IMR-90 (cell line): ENCODE measurements around the gene GCC2. TPM values are rescaled to one million over a fixed set of nuclear protein-coding genes. Genes with fewer than 3 reads are reported as not detected.

Experiments used
- ATAC-seq: fragments of 200-7000 bp; cut with Tn5 transposase; 2 replicates; pipeline ENCODE4 v1.9.1; 2020; ENCODE audit warnings: low read depth, mild to moderate bottlenecking, moderate library complexity
- BruUV-seq: library from RNA; stranded (reverse); fragments of 400-500 nt; replicated peaks from 2 replicates; lab custom pipeline; 2021; lab: Mats Ljungman, UMichigan
- CTCF ChIA-PET: fragments of 300-600 bp; formaldehyde crosslinking; extraction: SDS; loops from one replicate; lab custom pipeline; 2021; ENCODE audit warnings: antibody characterized with exemption; lab: Yijun Ruan, JAX
- POLR2A ChIA-PET: fragments of 300-600 bp; sonication (Branson Sonifier 250); formaldehyde crosslinking; loops from one replicate; lab custom pipeline; 2022; ENCODE audit warnings: antibody characterized with exemption; ENCODE audit not compliant: unreplicated experiment; lab: Charles Lee
- DNase-seq: peaks from one replicate; pipeline ENCODE4 v3.0.0; 2013
- H2AFZ ChIP-seq: replicated peaks from 2 replicates; pipeline ENCODE3; 2013; ENCODE audit warnings: low read length, mild to moderate bottlenecking; ENCODE audit not compliant: poor library complexity
- H2AK5ac ChIP-seq: 2 replicates; pipeline ENCODE4 v1.6.1; 2013; ENCODE audit warnings: low read depth, low read length, inconsistent platforms
- H2AK9ac ChIP-seq: replicated peaks from 2 replicates; pipeline ENCODE3; 2013; ENCODE audit warnings: mild to moderate bottlenecking, low read depth, low read length, moderate library complexity; ENCODE audit not compliant: poor library complexity
- H2BK120ac ChIP-seq: 2 replicates; pipeline ENCODE4 v1.6.1; 2013; ENCODE audit warnings: low read depth, low read length, inconsistent platforms
- H2BK15ac ChIP-seq: 3 replicates; pipeline ENCODE4 v1.6.1; 2013; ENCODE audit warnings: low read depth, low read length, inconsistent platforms
- H2BK20ac ChIP-seq: 2 replicates; pipeline ENCODE4 v1.6.1; 2013; ENCODE audit warnings: low read depth, mild to moderate bottlenecking, inconsistent platforms, low read length, moderate library complexity
- H2BK5ac ChIP-seq: 2 replicates; pipeline ENCODE4 v1.6.1; 2013; ENCODE audit warnings: mild to moderate bottlenecking, low read depth, low read length, inconsistent platforms; ENCODE audit not compliant: poor library complexity, severe bottlenecking
- H3K14ac ChIP-seq: replicated peaks from 2 replicates; pipeline ENCODE4 v1.6.1; 2013; ENCODE audit warnings: low read depth, low read length, inconsistent platforms
- H3K18ac ChIP-seq: 2 replicates; pipeline ENCODE4 v1.6.1; 2013; ENCODE audit warnings: low read depth, low read length, control low read depth
- H3K23ac ChIP-seq: 2 replicates; pipeline ENCODE4 v1.6.1; 2013; ENCODE audit warnings: low read depth, low read length, inconsistent platforms
- H3K27ac ChIP-seq: 2 replicates; pipeline ENCODE4 v1.5.1; 2013; ENCODE audit warnings: mild to moderate bottlenecking, control low read depth, low read length; ENCODE audit not compliant: insufficient read depth
- H3K27me3 ChIP-seq: 2 replicates; pipeline ENCODE4 v1.6.1; 2013; ENCODE audit warnings: low read length; ENCODE audit not compliant: control insufficient read depth, insufficient read depth
- H3K36me3 ChIP-seq: 2 replicates; pipeline ENCODE4 v1.6.1; 2013; ENCODE audit warnings: low read length, mixed read lengths; ENCODE audit not compliant: control insufficient read depth, insufficient read depth
- H3K4ac ChIP-seq: 2 replicates; pipeline ENCODE4 v1.6.1; 2013; ENCODE audit warnings: low read depth, low read length, inconsistent platforms
- H3K4me1 ChIP-seq: 2 replicates; pipeline ENCODE4 v1.6.1; 2013; ENCODE audit warnings: low read length, mixed read lengths; ENCODE audit not compliant: control insufficient read depth, insufficient read depth
- H3K4me2 ChIP-seq: 2 replicates; pipeline ENCODE4 v1.6.1; 2013; ENCODE audit warnings: low read depth, mild to moderate bottlenecking, control low read depth, low read length, moderate library complexity
- H3K4me3 ChIP-seq: 2 replicates; pipeline ENCODE4 v1.5.1; 2013; ENCODE audit warnings: low read depth, mild to moderate bottlenecking, control low read depth, low read length, moderate library complexity; ENCODE audit not compliant: insufficient read depth
- H3K56ac ChIP-seq: 2 replicates; pipeline ENCODE4 v1.6.1; 2013; ENCODE audit warnings: low read length, inconsistent platforms; ENCODE audit not compliant: insufficient read depth; ENCODE audit errors: extremely low read depth
- H3K79me1 ChIP-seq, 2 experiments: 2 replicates each; pipeline ENCODE4 v1.6.1; 2013; ENCODE audit warnings: low read length in 2 of 2, inconsistent platforms in 1 of 2, low read depth in 1 of 2
- H3K9ac ChIP-seq: 2 replicates; pipeline ENCODE4 v1.6.1; 2013; ENCODE audit warnings: low read depth, low read length, control low read depth
- H3K9me1 ChIP-seq: 2 replicates; pipeline ENCODE4 v1.6.1; 2013; ENCODE audit warnings: low read length, inconsistent platforms; ENCODE audit not compliant: insufficient read depth
- H3K9me3 ChIP-seq: 2 replicates; pipeline ENCODE4 v1.6.1; 2013; ENCODE audit warnings: low read length; ENCODE audit not compliant: control insufficient read depth, insufficient read depth
- H4K20me1 ChIP-seq: 2 replicates; pipeline ENCODE4 v1.6.1; 2013; ENCODE audit warnings: low read length, inconsistent platforms; ENCODE audit not compliant: insufficient read depth
- H4K5ac ChIP-seq: 2 replicates; pipeline ENCODE4 v1.6.1; 2013; ENCODE audit warnings: mild to moderate bottlenecking, low read depth, low read length, control low read depth
- H4K8ac ChIP-seq, 2 experiments: 2 replicates each; pipeline ENCODE4 v1.6.1; 2013; ENCODE audit warnings: low read depth in 2 of 2, low read length in 2 of 2, control low read depth in 1 of 2, inconsistent platforms in 1 of 2
- H4K91ac ChIP-seq: 2 replicates; pipeline ENCODE4 v1.6.1; 2013; ENCODE audit warnings: low read depth, low read length, inconsistent platforms; ENCODE audit not compliant: insufficient read depth
- BHLHE40 ChIP-seq: fragments of 150-350 bp; IDR thresholded peaks from 2 replicates; pipeline ENCODE4 v1.6.1; 2016; ENCODE audit warnings: mild to moderate bottlenecking, low read depth, low read length
- CEBPB ChIP-seq: IDR thresholded peaks from 2 replicates; pipeline ENCODE4 v1.6.1; 2012; ENCODE audit warnings: low read depth, low read length, improper control_type of control experiment
- CHD1 ChIP-seq: IDR thresholded peaks from 2 replicates; pipeline ENCODE4 v1.6.1; 2012; ENCODE audit warnings: low read depth, low read length, improper control_type of control experiment
- MAFK ChIP-seq: IDR thresholded peaks from 2 replicates; pipeline ENCODE4 v1.6.1; 2012; ENCODE audit warnings: low read depth, low read length, improper control_type of control experiment
- MXI1 ChIP-seq: IDR thresholded peaks from 2 replicates; pipeline ENCODE4 v1.6.1; 2012; ENCODE audit warnings: low read depth, mild to moderate bottlenecking, low read length, moderate library complexity, borderline replicate concordance
- SMC3 ChIP-seq: fragments of 150-350 bp; IDR thresholded peaks from 2 replicates; pipeline ENCODE4 v1.6.1; 2016; ENCODE audit warnings: low read depth, mild to moderate bottlenecking, antibody characterized with exemption, low read length, moderate library complexity
- WGBS, 2 experiments: methylation state at CpG; one replicate each; pipeline versions ENCODE4 v1.1.5 to v1.1.7; 2013; ENCODE audit warnings: missing lambda C conversion rate in 2 of 2; ENCODE audit not compliant: insufficient read length in 1 of 2; ENCODE audit errors: extremely low coverage in 2 of 2; 5-methylcytosine and 5-hydroxymethylcytosine counted together
- dilution Hi-C: fragments of 300-500 bp; cut with HindIII; formaldehyde crosslinking; loops from one replicate; pipeline ENCODE4 v1.14.3; 2018; ENCODE audit warnings: low sequenced_read_pairs; ENCODE audit not compliant: unreplicated experiment
- in situ Hi-C: fragments of 300-500 bp; cut with MboI; formaldehyde crosslinking; loops from 3 replicates; pipeline ENCODE4 v1.14.3; 2019; ENCODE audit warnings: low sequenced_read_pairs, inconsistent platforms, mixed read lengths
- intact Hi-C: fragments of 100-400 bp; cut with micrococcal nuclease; formaldehyde crosslinking; loops from 2 replicates; pipeline ENCODE4 v1.10.0; 2022
- polyA plus RNA-seq, 3 experiments: library from polyadenylated mRNA; depleted of rRNA; stranded (reverse); fragments of >200 nt; gene quantifications; 2 replicates each; pipeline ENCODE4 v1.2.3, GENCODE V29; 2012; ENCODE audit warnings: low replicate concordance in 1 of 3
- total RNA-seq: library from RNA; depleted of rRNA; stranded (reverse); fragments of >200 nt; gene quantifications from 2 replicates; pipeline ENCODE4 v1.2.3, GENCODE V29; 2012

The GCC2 gene
- total and polyA plus RNA-seq, 2 of the 4 experiments (the other 2 are of a cell fraction): 6.4 to 8.6 TPM

DNA sequence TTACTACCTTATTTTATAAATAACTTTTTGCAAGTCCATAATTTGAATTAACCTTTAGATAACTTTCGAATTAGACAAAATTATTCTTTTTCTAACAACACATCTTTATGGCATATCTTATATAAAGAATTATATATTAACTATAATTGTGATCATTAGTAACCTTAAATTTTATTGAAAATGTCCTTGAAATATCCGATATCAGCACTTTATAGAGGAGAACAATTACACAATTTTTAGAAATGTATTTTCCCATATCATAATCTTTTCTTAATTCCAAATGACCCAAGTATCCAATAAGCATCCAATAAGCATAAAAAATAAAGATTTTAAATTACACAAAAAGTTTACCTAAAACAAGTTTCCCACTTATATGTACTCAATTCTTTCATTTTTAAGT lies 7.3 kb upstream of the GCC2 start:
- Histone ChIP-seq H3K4me3 (no peak overlapping the region), H3K4ac (no peak overlapping the region), H3K27me3 (no peaks in the 10 kb centered on the region; the same call in 1 of the 2 replicates), H2AK5ac (no peak overlapping the region), H3K9ac (no peak overlapping the region), H3K4me2 (no peak overlapping the region), H2BK15ac (no peak overlapping the region), H3K36me3 (no peaks in the 10 kb centered on the region), H3K14ac (no peak overlapping the region), H3K79me1 (no peaks in the 10 kb centered on the region), H3K23ac (no peak overlapping the region), H2BK20ac (no peak overlapping the region), H4K8ac (no peak overlapping the region), H3K9me1 (no peaks in the 10 kb centered on the region), H2AFZ (no peak overlapping the region), H4K20me1 (no peaks in the 10 kb centered on the region), H3K56ac (no peak overlapping the region), H2BK5ac (no peak overlapping the region), H4K91ac (no peak overlapping the region), H2AK9ac (no peak overlapping the region), H2BK120ac (no peak overlapping the region), H3K4me1 (peaks cover 3% of the 10 kb centered on the region; the same call in 1 of the 2 replicates), H3K9me3 (no peaks in the 10 kb centered on the region), H3K27ac (no peak overlapping the region), H4K5ac (no peak overlapping the region), H3K18ac (no peak overlapping the region)
- no TSS peak for BruUV-seq
- dilution Hi-C loops: no loop called here
- TF ChIP-seq MXI1 (no peak), CHD1 (no peak), BHLHE40 (no peak), MAFK (peak; percentile 26; the same call in 1 of the 2 replicates), CEBPB (no peak), SMC3 (no peak)
- no peak for DNase-seq
- WGBS, 2 experiments: no CpG with 5 or more reads among the region's 2 CpGs
- ChIA-PET POLR2A (no interaction called here), CTCF (interaction anchor here (0.6 kb wide), 1 partner anchor 125 kb away, joined by 6 read pairs; no protein-coding TSS in a partner anchor)
- intact Hi-C loops: no loop called here
- in situ Hi-C loops: no loop called here
- ATAC-seq: no peak
